Nucleus accumbens (tissue), 56 donors: ENCODE data around the gene PLGRKT.
"Not testable (repeated sequence)": the region's sequence is repeated elsewhere in the genome, so short reads cannot be mapped to it uniquely, and the experiment has no call there.

Source experiments
- DNase-seq, 56 donors: peaks; one replicate each; lab custom pipeline; 2025; lab: John Stamatoyannopoulos, UW

PLGRKT gene

DNA sequence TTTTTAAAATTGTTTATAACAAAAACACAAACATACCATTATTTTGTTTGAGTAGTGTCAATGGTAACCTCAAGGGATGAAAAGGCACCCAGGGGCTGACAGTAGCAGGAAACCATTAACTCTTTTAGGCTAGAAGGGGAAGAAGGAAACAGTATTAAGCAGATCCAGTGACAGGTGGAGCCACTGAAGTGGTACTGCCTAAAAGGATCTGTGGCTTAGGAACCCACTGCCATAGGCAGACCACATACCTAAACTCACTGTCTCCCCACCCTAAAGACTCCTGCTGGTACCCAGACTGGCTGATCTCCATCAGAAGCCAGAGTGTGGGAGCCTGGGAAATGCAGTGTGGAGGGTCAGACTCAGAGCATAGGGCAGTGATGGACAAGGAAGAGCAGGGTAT lies 111.5 kb downstream of the PLGRKT start:
- no peak for DNase-seq

DNA sequence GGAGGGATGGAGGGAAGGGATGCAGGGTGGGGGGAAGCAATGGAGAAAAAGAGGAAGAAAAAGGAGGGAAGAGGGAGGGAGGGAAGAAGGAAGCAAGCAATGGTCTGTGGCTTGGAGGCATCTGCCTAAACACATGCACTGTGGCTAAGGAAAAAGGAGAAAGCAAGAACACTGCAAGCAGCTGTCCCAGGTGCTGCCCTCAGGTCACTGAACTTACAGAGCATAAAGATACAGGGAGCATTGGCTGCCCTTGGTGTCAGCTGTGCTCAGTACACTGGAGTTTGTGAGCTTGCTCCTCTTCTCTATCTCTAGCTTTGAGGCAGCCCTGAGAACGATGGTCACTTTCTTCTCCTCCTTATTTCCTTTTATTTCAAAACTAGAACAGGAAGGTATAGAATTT lies 116.1 kb downstream of the PLGRKT start:
- DNase-seq, result not testable (repeated sequence)

GRCh38 chr9:5321058-5321457 lies 116.7 kb downstream of the PLGRKT start:
- no peak for DNase-seq

DNA sequence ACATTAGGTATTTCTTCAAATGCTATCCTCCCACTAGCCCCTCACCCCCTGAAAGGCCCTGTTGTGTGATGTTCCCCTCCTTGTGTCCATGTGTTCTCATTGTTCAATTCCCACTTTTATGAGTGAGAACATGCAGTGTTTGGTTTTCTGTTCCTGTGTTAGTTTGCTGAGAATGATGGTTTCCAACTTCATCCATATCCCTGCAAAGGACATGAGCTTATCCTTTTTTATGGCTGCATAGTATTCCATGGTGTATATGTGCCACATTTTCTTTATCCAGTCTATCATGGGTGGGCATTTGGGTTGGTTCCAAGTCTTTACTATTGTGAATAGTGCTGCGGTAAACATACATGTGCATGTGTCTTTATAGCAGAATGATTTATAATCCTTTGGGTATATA lies 121.3 kb downstream of the PLGRKT start:
- DNase-seq, result not testable (repeated sequence)

GRCh38 chr9:5315187-5315923 lies 122.4 kb downstream of the PLGRKT start:
- DNase-seq, result no peak

GRCh38 chr9:5310851-5311250 lies 126.9 kb downstream of the PLGRKT start:
- no peak for DNase-seq
